ENCODE results near the gene CORO2B. TPM values are rescaled to one million over a fixed set of nuclear protein-coding genes. Genes with fewer than 3 reads are reported as not detected.

The CORO2B gene
- total RNA-seq, 4 donors from 2014 or later: 1.3 to 18.2 (median 7.0) TPM

GRCh38 chr15:68687136-68687735 is 108.4 kb downstream of the CORO2B start:
- Histone ChIP-seq H3K4me1 (no peaks in the 10 kb centered on the region), H3K27me3 (no peaks in the 10 kb centered on the region), H3K27ac (no peak overlapping the region), H3K9me3 (no peaks in the 10 kb centered on the region), H3K36me3 (no peaks in the 10 kb centered on the region), H3K4me3 (no peak overlapping the region)
- intact Hi-C loops (cut with DNase I; ENCODE audit: low total_unique reads): no loop called here
- peak in 1 of 2 donors; percentile 5 for DNase-seq
- TF ChIP-seq POLR2A (IDR thresholded peaks at IDR 0.05) (no peak), CTCF (IDR thresholded peaks at IDR 0.05) (no peak)

GRCh38 chr15:68691705-68692104 is 112.9 kb downstream of the CORO2B start:
- no peak for TF ChIP-seq CTCF (IDR thresholded peaks at IDR 0.05)
- no peak for TF ChIP-seq POLR2A (IDR thresholded peaks at IDR 0.05)
- DNase-seq: no peak
- Histone ChIP-seq H3K9me3 (no peaks in the 10 kb centered on the region), H3K4me3 (no peak overlapping the region), H3K4me1 (no peaks in the 10 kb centered on the region), H3K36me3 (no peaks in the 10 kb centered on the region), H3K27ac (no peak overlapping the region), H3K27me3 (no peaks in the 10 kb centered on the region)
- intact Hi-C loops (cut with DNase I; ENCODE audit: low total_unique reads): no loop called here

- TF ChIP-seq POLR2A (IDR thresholded peaks at IDR 0.05) (no peak), CTCF (IDR thresholded peaks at IDR 0.05) (no peak)
Measured at GRCh38 chr15:68693071-68693470, 114.3 kb downstream of the CORO2B start.

GRCh38 chr15:68694111-68694510 is 115.3 kb downstream of the CORO2B start:
- no peak for TF ChIP-seq POLR2A (IDR thresholded peaks at IDR 0.05)
- no peak overlapping the region for H3K4me3 ChIP-seq
- H3K27ac ChIP-seq: no peak overlapping the region
- no peak for DNase-seq
- H3K9me3 ChIP-seq: no peaks in the 10 kb centered on the region
- no peaks in the 10 kb centered on the region for H3K27me3 ChIP-seq
- no peaks in the 10 kb centered on the region for H3K36me3 ChIP-seq
- H3K4me1 ChIP-seq: no peaks in the 10 kb centered on the region
- intact Hi-C loops (cut with DNase I; ENCODE audit: low total_unique reads): no loop called here

More at GRCh38 chr15:68693071-68693470, 114.3 kb downstream of the CORO2B start:
- H3K27me3 ChIP-seq: no peaks in the 10 kb centered on the region
- no peaks in the 10 kb centered on the region for H3K9me3 ChIP-seq
- H3K4me1 ChIP-seq: no peaks in the 10 kb centered on the region
- H3K27ac ChIP-seq: no peak overlapping the region
- H3K4me3 ChIP-seq: no peak overlapping the region
- no peaks in the 10 kb centered on the region for H3K36me3 ChIP-seq
- no peak for DNase-seq
- intact Hi-C loops (cut with DNase I; ENCODE audit: low total_unique reads): no loop called here

GRCh38 chr15:68695061-68695595 is 116.3 kb downstream of the CORO2B start:
- intact Hi-C loops (cut with DNase I; ENCODE audit: low total_unique reads): no loop called here
- no peaks in the 10 kb centered on the region for H3K4me1 ChIP-seq
- TF ChIP-seq POLR2A (IDR thresholded peaks at IDR 0.05): no peak
- no peak for TF ChIP-seq CTCF (IDR thresholded peaks at IDR 0.05)
- H3K27me3 ChIP-seq: no peaks in the 10 kb centered on the region
- no peak for DNase-seq
- no peaks in the 10 kb centered on the region for H3K9me3 ChIP-seq
- no peak overlapping the region for H3K27ac ChIP-seq
- no peaks in the 10 kb centered on the region for H3K36me3 ChIP-seq
- H3K4me3 ChIP-seq: no peak overlapping the region

Data from uterus (tissue), 4 donors.